Activated CD8-positive, alpha-beta T cell treated with anti-CD3 and anti-CD28 coated beads for 36 hours (primary cell): ENCODE results near the gene IFIT3. TPM values are rescaled to one million over a fixed set of nuclear protein-coding genes. Genes with fewer than 3 reads are reported as not detected.
A peak's percentile ranks its signal among the peaks of the same experiment; 100 is the strongest.

Source experiments
- ATAC-seq: fragments of 200-7000 bp; cut with Tn5 transposase; one replicate; pipeline ENCODE4 v1.10.0; 2021; ENCODE audit warnings: mild to moderate bottlenecking, moderate library complexity
- CTCF ChIA-PET: fragments of 350-600 bp; sonication (Branson Sonifier 250); formaldehyde crosslinking; loops from one replicate; lab custom pipeline; 2021; ENCODE audit warnings: antibody characterized with exemption; lab: Charles Lee
- POLR2A ChIA-PET: fragments of 350-600 bp; sonication (Branson Sonifier 250); formaldehyde crosslinking; loops from one replicate; lab custom pipeline; 2021; ENCODE audit warnings: antibody characterized with exemption; lab: Charles Lee
- DNase-seq: peaks from one replicate; pipeline ENCODE4 v3.0.0-alpha.2; 2020
- H3K27ac Mint-ChIP-seq: one replicate; pipeline ENCODE4 v1.8.0; 2021; ENCODE audit warnings: mild to moderate bottlenecking, mixed read lengths
- H3K27me3 Mint-ChIP-seq: one replicate; pipeline ENCODE4 v1.8.0; 2021; ENCODE audit warnings: mixed read lengths
- H3K36me3 Mint-ChIP-seq: one replicate; pipeline ENCODE4 v1.8.0; 2021; ENCODE audit warnings: low read depth, mixed read lengths
- H3K4me1 Mint-ChIP-seq: one replicate; pipeline ENCODE4 v1.8.0; 2021; ENCODE audit warnings: low read depth, mixed read lengths
- H3K4me3 Mint-ChIP-seq: one replicate; pipeline ENCODE4 v1.8.0; 2021; ENCODE audit warnings: mild to moderate bottlenecking, moderate library complexity, mixed read lengths
- H3K9me3 Mint-ChIP-seq: one replicate; pipeline ENCODE4 v1.8.0; 2021; ENCODE audit warnings: mixed read lengths
- intact Hi-C: fragments of 100-400 bp; cut with micrococcal nuclease; formaldehyde crosslinking; loops from one replicate; pipeline ENCODE4 v1.10.0; 2022
- total RNA-seq, 2 experiments: library from RNA; stranded (reverse); gene quantifications; one replicate each; pipeline ENCODE4 v1.2.3, GENCODE V29; 2021
- TF ChIP-seq, protein P1 (sequence below): fragments of 200-600 bp; IDR thresholded peaks from one replicate; pipeline ENCODE4 v1.8.0; 2022; ENCODE audit warnings: antibody characterized with exemption, mild to moderate bottlenecking

IFIT3 gene
- total RNA-seq, 2 experiments from 2014 or later = 20.4 to 21.8 TPM

GRCh38 chr10:89299031-89299430 lies 28.8 kb upstream of the IFIT3 start:
- no peak overlapping the region for H3K27ac Mint-ChIP-seq

DNA sequence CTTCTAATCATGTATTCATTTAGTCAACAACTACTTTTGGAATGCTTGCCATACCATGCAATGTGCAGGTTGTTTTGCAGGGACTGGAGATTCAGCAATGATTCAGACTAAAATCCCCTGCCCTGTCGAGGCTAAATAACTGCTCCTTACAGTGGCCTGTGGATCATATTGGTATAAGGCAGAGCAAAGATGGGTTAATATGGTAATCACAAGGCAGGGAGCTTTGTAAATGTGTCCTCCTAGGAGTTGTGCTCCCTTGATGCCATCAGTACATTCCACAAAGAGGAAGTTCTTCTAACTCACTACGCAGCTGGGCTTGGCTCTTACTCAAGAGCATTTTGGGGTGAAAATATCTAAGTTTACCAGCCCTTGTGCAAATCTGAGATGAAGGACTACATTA lies 26.6 kb upstream of the IFIT3 start:
- Mint-ChIP-seq H3K4me3 (peak overlapping the region; percentile 84), H3K9me3 (peaks cover 10% of the 10 kb centered on the region), H3K4me1 (peaks cover 36% of the 10 kb centered on the region), H3K27me3 (peaks cover 1% of the 10 kb centered on the region), H3K27ac (peak overlapping the region; percentile 89), H3K36me3 (peaks cover 13% of the 10 kb centered on the region)
- TF ChIP-seq, protein P1, sequence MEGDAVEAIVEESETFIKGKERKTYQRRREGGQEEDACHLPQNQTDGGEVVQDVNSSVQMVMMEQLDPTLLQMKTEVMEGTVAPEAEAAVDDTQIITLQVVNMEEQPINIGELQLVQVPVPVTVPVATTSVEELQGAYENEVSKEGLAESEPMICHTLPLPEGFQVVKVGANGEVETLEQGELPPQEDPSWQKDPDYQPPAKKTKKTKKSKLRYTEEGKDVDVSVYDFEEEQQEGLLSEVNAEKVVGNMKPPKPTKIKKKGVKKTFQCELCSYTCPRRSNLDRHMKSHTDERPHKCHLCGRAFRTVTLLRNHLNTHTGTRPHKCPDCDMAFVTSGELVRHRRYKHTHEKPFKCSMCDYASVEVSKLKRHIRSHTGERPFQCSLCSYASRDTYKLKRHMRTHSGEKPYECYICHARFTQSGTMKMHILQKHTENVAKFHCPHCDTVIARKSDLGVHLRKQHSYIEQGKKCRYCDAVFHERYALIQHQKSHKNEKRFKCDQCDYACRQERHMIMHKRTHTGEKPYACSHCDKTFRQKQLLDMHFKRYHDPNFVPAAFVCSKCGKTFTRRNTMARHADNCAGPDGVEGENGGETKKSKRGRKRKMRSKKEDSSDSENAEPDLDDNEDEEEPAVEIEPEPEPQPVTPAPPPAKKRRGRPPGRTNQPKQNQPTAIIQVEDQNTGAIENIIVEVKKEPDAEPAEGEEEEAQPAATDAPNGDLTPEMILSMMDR = no peak
- ChIA-PET POLR2A (interaction anchor here (0.6 to 1.5 kb wide), 4 partner anchors 27 to 1894 kb away, joined by 3 to 4 read pairs (median 3); partner anchors contain the start of gene IFIT3), CTCF (interaction anchor here (0.8 to 2.0 kb wide), 5 partner anchors 54 to 116 kb away, joined by 3 to 13 read pairs (median 3); no protein-coding TSS in a partner anchor)
- no peak for DNase-seq
- intact Hi-C loops = no loop called here
- ATAC-seq = peak; percentile 41

More at GRCh38 chr10:89299031-89299430, 28.8 kb upstream of the IFIT3 start:
- H3K4me3 Mint-ChIP-seq = no peak overlapping the region
- CTCF ChIA-PET = interaction anchor here (1.1 kb wide), 1 partner anchor 70 kb away, joined by 3 read pairs; no protein-coding TSS in a partner anchor
- ATAC-seq (no peak), DNase-seq (no peak)
- TF ChIP-seq, protein P1 = no peak
- peaks cover 3% of the 10 kb centered on the region for H3K27me3 Mint-ChIP-seq
- intact Hi-C loops = no loop called here
- H3K36me3 Mint-ChIP-seq = peaks cover 5% of the 10 kb centered on the region
- H3K4me1 Mint-ChIP-seq = peaks cover 46% of the 10 kb centered on the region
- POLR2A ChIA-PET = no interaction called here
- peaks cover 10% of the 10 kb centered on the region for H3K9me3 Mint-ChIP-seq

DNA sequence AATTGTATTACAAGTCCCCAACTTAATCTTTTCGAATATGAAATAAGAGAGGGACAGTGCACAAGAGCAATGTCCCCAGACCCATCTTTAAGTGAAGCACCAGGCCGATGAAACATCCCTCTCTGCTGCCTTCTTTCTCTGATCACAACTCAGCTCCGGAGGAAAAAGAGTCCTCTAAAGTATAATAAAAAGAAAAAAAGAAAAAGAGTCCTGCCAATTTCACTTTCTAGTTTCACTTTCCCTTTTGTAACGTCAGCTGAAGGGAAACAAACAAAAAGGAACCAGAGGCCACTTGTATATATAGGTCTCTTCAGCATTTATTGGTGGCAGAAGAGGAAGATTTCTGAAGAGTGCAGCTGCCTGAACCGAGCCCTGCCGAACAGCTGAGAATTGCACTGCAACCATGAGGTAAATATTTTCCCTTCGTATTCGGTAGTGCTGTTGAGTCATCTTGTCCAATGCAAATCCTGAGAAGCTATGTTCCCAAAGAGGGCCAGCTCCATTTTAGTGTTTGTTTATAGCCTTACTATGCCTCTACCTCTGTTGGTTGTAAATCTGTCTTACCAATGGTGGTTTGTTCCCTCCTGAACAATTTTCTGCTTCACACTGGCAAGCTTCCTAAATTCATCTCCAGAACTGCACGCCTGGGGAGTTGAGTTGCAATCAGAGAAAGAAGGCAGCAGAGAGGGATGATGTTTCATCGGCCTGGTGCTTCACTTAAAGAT lies 25.9 kb upstream of the IFIT3 start, which contains the start of gene IFIT2:
Gene IFIT2 (plus strand): TSS at position 326 of the 725 bp plus-strand sequence. CDS start 78 bp downstream, at position 404.
- ChIA-PET POLR2A (interaction anchor here (0.6 to 1.5 kb wide), 5 partner anchors 26 to 1893 kb away, joined by 3 to 4 read pairs (median 3); partner anchors contain the start of gene IFIT3), CTCF (interaction anchor here (0.6 to 2.0 kb wide), 8 partner anchors 31 to 127 kb away, joined by 3 to 13 read pairs (median 3); no protein-coding TSS in a partner anchor)
- H3K27ac Mint-ChIP-seq = peak within 1 kb of the TSS; percentile 89
- peak; percentile 70 for ATAC-seq
- intact Hi-C loops = no loop called here
- H3K27me3 Mint-ChIP-seq = peaks cover 1% of the 10 kb centered on the region
- H3K4me3 Mint-ChIP-seq = peak within 1 kb of the TSS; percentile 84
- peak; percentile 21 for DNase-seq
- H3K4me1 Mint-ChIP-seq = peaks cover 30% of the 10 kb centered on the region
- TF ChIP-seq, protein P1 = no peak
- peaks cover 20% of the 10 kb centered on the region for H3K36me3 Mint-ChIP-seq
- peaks cover 11% of the 10 kb centered on the region for H3K9me3 Mint-ChIP-seq

DNA sequence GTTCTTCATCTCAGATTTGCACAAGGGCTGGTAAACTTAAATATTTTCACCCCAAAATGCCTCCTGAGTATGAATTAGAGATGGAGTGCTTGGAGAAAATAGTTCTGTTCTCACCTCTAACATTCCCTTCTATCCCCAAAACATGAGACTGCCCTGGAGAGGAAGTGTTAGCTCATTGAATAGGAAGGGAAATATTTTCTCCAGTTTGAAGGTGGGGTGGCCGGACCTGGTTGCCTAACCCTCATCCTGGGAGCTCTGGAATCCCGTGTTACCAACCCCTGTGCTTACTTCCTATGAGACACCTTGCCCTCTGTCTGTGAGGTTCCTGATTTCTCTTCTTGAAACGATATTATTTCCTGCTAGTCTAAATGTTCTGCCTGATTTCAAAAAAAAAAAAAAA lies 25.2 kb upstream of the IFIT3 start:
- intact Hi-C loops = no loop called here
- ATAC-seq (no peak), DNase-seq (no peak)
- ChIA-PET POLR2A (no interaction called here), CTCF (interaction anchor here (0.9 to 2.0 kb wide), 4 partner anchors 10 to 115 kb away, joined by 3 to 13 read pairs (median 4); no protein-coding TSS in a partner anchor)
- H3K9me3 Mint-ChIP-seq = peaks cover 14% of the 10 kb centered on the region
- TF ChIP-seq, protein P1 = no peak
- peaks cover 1% of the 10 kb centered on the region for H3K27me3 Mint-ChIP-seq
- peaks cover 29% of the 10 kb centered on the region for H3K4me1 Mint-ChIP-seq
- no peak overlapping the region for H3K27ac Mint-ChIP-seq
- peak overlapping the region; percentile 84 for H3K4me3 Mint-ChIP-seq
- peaks cover 27% of the 10 kb centered on the region for H3K36me3 Mint-ChIP-seq
